HG03280 (cell line): ENCODE data around the gene CCKAR.

Source experiments
- ATAC-seq: cut with Tn5 transposase; IDR thresholded peaks from one replicate; pipeline ENCODE4 v1.9.1; 2021; ENCODE audit warnings: mild to moderate bottlenecking, moderate library complexity; ENCODE audit not compliant: unreplicated experiment

Gene CCKAR

DNA sequence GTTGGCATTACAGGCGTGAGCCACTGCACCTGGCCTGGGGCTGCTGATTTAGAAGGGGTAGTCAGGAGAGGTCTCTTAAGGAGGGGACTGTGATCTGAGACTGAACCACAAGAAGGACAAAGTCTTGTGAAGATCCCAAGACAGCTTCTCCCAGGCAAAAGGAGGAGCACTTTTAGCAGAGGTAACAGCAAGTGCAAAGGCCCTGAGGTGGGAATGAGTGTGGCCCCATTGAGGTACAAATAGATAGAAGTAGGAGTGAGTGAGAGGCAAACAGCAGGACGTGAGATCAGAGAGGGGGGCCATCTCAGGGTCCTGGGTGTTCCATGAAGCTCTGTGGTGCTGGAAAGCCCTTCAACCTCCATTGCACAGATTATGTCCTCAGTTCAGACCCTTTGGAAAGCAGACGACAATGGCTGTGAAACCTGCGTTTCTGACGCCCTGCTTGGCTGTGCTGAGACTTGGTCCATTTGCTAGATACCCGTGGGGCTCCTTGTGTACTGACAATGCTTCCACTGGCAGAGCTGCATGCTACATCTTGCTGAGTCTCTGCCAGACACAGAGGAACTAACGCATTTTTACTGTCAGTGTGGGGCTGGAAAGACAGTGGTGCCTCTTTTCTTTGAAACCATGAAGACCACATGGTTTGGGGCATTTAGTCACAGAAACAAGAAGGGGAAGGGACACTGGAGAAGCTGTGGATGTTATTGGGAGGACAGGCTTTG is 1.3 kb upstream of the CCKAR start:
- ATAC-seq, result no peak

- ATAC-seq, result no peak
Observed at GRCh38 chr4:26490960-26491284, 638 bp upstream of the CCKAR start.

DNA sequence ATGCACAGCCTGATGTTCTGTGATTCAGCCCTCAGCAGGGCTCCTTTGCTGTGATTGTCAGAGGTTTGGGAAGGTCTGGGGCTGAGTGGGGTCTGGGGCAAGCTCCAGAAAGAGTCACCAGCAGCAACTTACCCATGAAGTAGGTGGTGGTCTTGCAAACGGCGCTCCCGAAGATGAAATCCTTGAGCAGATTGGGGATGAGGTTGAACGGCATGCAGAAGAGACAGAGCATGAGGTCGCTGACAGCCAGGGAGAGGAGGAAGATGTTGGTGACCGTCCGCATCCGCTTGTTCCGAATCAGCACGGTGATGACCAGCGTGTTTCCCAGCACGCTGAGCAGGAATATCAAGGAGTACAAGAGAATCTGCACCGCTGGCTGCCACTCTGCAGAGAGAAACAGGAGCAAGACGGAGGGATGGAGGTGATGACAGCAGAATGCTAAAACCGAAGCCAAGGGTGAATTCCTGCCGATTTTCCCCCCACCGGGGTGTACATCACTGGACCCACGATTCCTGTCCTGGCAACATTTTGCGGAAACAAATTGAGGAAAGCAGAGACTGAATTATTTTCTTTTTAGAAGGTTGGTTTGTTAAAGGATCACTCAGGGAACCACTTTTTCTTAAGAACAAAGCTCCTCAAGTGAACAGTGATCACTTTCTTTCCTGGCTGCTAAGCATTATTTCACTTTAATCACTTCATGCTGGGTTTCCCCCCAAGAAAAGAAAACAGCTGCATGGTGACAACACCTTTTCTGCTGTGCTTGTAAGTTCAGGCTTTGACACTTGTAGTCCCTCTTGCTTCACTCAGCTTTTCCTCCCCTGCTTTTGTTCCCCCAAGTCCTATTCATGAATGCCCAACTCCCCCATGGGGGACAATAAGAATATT is 941 bp downstream of the CCKAR start:
- no peak for ATAC-seq

DNA sequence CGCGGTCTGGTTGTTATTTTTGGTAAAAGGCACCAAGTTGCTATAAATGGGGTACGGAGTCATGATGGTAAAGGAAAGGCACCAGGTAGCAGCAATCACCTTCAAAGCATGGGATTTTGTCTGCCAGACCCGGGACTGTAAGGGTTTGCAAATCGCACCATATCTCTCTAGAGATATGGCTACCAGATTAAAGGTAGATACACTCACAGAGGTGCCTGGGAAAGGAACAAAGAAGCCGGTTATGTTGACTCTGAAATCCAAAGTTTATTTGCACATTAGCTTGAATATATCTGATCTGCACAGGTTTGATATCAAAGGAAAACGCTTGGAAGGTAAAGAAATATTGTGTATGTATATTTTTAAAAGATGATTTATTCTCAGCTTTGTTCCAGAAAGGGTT is 4.6 kb downstream of the CCKAR start:
- ATAC-seq, result no peak

- no peak for ATAC-seq
Observed at GRCh38 chr4:26484516-26484915, 5.8 kb downstream of the CCKAR start.

- ATAC-seq, result no peak
Observed at GRCh38 chr4:26484032-26484515, 6.2 kb downstream of the CCKAR start.

DNA sequence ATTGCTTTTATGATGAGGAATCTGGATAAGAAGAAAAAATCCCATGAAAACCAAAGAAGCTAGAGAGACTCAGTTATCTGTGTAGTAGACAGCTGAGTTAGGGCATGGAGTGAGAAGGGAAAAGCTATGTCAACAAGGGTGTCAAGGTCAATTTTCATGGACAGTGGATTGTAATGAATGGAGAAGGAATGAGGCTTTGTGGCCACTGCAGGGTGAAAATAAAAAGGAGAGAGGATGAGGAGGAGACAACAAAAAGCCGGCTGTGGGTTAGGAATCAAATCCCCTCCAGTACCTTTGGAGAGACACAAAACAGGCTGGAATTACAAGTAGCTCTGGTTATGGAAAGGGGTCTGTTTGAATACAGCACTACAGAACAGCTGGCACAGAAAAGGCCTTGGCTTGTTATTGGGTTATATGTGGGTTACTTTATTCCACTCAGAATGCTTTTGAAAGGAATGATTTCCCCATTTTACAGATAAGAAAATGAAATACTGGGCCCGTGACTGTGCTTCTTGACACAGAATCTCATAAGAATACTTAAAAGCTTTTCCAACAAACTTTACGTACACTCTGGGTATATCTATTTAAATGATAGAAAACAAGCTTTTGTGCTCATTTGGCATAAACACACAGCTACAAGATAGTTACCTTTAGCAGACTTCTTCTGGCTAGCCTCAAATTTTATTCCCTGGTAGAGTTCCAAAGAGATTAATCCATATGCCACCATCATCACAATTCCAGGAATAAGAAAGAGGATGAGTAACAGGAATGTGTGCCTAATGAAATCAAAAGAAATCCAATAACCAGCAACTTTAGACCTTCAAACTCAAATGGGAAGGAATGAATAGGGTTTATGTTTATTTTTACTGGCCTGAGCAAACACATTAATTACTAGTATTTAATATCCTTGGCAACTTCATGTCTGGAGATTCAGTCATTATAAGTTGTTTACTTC is 7.5 kb downstream of the CCKAR start:
- ATAC-seq, result no peak

DNA sequence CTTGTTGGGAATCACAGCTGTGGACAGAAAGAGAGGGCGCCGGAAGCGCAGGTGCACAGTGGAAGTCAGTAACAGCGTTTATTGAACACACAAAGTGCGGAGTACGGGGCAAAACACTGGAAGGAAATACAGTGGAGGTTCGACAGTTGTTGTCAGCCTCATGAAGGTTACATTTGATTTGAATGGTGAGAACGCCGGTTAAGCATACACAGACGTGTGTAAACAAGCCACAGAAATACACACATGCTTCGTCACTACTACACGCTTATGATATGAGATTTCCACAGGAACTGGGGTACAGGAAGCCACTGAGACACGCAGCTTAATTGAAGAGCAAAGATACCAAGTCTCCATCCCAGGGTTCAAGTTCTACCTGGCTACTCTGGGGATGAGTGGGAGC is 12.0 kb downstream of the CCKAR start:
- ATAC-seq, result no peak

GRCh38 chr4:26476545-26476944 is 13.7 kb downstream of the CCKAR start:
- no peak for ATAC-seq

DNA sequence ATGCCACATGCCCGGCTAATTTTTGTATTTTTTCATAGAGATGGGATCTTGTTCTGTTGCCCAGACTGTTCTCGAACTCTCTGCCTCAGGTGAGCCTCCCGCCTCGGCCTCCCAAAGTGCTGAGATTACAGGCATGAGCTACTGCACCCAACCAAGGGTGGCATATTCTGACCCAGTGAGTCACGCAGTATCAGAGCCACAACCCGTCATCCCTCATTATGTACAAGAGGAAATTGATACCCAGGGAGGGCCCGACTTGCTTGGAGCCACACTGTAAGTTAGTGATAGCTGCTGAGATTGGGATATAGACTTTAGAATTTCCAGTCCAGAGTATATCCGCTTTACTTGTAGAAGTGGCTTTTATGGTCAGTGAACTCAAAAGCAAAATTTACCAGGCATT is 14.6 kb downstream of the CCKAR start:
- ATAC-seq, result no peak

DNA sequence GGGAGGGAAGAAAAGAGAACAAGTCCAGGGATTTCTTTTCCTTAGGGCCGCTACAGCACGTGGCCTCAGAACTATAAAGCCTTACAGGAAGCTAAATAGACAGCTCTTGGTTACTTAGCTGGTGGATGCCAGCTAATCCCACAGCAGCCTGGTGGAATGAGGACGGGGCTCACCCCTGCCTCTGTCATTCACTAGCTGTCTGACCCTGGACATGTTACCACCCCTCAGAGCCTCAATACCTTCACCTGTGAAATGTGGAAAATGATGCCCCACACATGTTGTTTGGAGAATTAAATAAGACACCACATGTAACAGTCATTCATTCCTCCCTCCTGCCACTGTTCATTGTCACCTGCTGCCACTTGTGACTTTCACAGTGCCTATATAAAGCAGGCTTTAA is 15.7 kb downstream of the CCKAR start:
- ATAC-seq, result no peak

- ATAC-seq, result no peak
Observed at GRCh38 chr4:26473893-26474292, 16.4 kb downstream of the CCKAR start.

DNA sequence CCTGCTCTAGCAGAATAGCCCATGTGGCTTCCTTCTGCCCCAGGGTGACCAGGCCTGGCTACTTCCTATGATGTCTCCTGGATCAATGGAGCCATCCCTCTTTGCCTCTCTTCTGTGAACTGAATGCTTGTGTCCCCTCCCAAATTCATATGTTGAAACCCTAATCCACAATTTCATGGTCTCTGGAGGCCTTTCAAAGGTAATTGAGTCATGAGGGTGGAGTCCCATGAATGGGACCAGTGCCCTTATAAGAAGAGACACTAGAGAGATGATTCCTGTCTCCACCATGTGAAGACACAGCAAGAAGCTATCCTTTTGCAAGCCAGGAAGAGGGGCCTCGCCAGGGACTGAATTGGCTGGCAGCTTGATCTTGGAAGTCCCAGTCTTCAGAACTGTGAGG is 18.4 kb downstream of the CCKAR start:
- ATAC-seq, result no peak

DNA sequence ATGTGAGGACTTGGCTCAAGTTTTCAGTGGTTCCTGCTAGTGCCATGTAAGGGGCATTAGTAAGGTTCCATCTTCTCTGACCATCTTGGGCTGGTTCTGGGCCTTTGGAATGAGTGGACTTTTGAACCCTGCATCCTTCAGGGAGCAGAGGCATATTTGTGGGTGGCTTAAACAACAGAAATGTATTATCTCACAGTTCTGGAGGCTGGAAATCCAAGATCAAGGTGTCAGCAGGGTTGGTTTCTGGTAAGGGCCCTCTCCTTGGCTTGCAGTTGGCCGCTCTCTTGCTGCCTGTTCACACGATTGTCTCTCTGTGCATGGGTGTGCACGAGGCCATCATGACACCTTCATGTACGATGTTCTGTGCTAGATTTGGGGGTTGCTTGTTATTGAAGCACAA is 21.3 kb downstream of the CCKAR start:
- ATAC-seq, result no peak

GRCh38 chr4:26468283-26468949 is 21.9 kb downstream of the CCKAR start:
- ATAC-seq, result no peak

DNA sequence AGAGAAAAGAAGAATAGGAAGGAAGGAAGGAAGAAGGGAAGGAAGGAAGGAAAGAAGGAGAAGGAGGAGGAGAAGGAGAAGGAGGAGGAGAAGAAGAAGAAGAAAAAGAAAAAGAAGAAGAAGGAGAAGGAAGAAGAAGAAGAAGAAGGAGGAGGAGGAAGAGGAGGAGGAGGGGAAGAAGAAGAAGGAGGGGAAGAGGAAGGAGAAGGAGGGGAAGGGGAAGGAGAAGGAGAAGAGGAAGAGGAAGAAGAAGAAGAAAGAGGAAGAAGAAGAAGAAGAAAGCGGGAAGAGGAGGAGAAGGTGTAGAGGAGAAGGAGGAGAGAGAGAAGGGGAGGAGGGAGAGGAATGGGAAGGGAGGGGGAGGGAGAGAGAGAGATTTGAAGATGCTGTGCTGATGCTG is 22.6 kb downstream of the CCKAR start:
- no peak for ATAC-seq

DNA sequence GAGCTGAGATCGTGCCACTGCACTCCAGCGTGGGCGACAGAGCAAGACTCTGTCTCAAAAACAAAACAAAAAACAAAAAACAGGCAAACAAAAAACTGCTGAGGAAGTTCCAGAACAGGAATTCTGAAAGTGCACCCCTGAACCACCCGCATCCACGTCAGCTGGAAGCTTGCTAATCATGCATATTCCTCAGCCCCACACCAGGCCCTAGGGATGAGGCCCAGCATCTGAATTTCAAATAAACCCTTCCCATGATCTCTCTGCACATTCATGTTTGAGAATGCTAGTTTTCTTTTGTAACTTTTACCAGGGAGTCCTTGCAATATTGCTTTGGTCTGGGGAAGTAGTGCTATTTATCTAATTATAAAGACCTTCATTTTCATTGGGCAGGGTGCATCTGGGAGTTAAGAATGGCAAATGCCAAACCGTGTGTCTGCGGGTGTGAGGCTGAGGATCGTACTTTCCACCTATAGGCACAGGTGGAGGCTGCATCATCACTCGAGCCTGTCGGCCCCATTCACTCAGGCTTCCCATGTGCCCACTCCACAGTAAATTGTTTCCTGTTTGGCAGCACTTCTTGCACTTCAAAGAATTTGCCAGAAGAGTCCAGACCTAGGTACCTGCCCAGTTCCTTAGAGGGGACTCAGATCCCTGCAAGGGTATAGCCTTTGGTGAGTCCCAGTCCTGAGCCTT is 23.6 kb downstream of the CCKAR start:
- no peak for ATAC-seq

GRCh38 chr4:26464420-26465095 is 25.7 kb downstream of the CCKAR start:
- no peak for ATAC-seq

DNA sequence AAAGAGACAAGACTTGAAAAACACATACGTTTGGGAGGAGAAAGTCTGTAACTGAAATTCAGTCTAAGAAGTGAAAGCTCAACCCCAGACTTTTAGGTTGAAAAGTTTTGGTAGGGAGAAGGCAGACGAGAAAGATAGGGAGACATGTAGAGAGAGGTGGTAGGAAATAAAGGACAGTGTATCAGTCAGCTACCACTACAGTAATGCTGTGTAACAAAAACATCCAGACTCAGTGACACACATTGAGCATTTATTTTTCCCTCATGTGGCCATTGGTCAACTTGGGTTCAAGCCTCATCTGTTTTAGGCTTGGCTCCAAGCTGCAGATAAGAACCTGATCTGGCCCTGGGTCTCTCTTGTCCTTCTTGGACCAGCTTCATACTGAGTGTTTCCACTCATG is 26.9 kb downstream of the CCKAR start:
- ATAC-seq, result no peak

DNA sequence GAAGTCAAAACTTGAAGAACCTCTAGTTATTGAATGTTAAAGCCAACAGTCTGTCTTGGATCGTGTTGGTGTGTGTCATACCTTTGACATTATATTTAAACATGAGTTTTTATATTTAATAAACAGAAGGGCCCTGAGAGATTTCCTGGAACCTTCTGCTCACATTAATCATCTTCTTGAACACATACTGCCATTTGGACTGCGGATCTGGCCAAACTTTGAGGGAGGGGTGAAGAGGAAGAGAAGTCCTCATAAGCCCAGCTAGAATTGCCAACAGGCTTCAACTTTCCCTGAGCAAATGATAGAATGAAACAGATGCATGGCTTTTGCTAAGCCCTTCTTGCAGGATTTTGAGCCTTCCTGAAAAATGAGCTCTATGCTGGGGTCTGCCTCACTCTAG is 27.4 kb downstream of the CCKAR start:
- ATAC-seq, result no peak
